HL-60 (cell line): Measurements from ENCODE around the gene IKBKE.

Source experiments
- DNase-seq, 2 experiments: peaks; one replicate each; pipeline ENCODE4 v3.0.0-alpha.2; 2010 to 2020; ENCODE audit warnings: low read depth in 1 of 2, low spot score in 1 of 2
- H3K27ac ChIP-seq: fragments of 250-450 bp; sonication (Bioruptor Pico); replicated peaks from 2 replicates; pipeline ENCODE4 v1.5.1; 2020; ENCODE audit warnings: mild to moderate bottlenecking, moderate library complexity
- H3K27me3 ChIP-seq: fragments of 250-450 bp; sonication (Bioruptor Pico); 2 replicates; pipeline ENCODE4 v1.5.1; 2021; ENCODE audit warnings: mild to moderate bottlenecking, moderate library complexity; ENCODE audit not compliant: insufficient read depth, poor library complexity, severe bottlenecking
- H3K4me3 ChIP-seq: replicated peaks from 2 replicates; pipeline ENCODE4 v1.5.1; 2011; ENCODE audit warnings: mild to moderate bottlenecking, control low read depth, low read length; ENCODE audit not compliant: insufficient read depth
- GABPA ChIP-seq: IDR thresholded peaks from 2 replicates; pipeline ENCODE4 v1.6.1; 2012; ENCODE audit warnings: low read depth
- POLR2AphosphoS5 ChIP-seq: IDR thresholded peaks from 2 replicates; pipeline ENCODE4 v1.6.1; 2012; ENCODE audit warnings: low read depth
- SPI1 ChIP-seq: IDR thresholded peaks from 2 replicates; pipeline ENCODE4 v1.6.1; 2012; ENCODE audit warnings: low read depth, mild to moderate bottlenecking, borderline replicate concordance
- TF ChIP-seq, protein P1 (sequence below): IDR thresholded peaks from one replicate; pipeline ENCODE4 v1.5.1; 2011; ENCODE audit warnings: low read length, control low read depth, inconsistent platforms; ENCODE audit not compliant: insufficient read depth
- TF ChIP-seq, protein P2 (sequence below): IDR thresholded peaks from 2 replicates; pipeline ENCODE4 v1.6.1; 2012; ENCODE audit warnings: low read depth; ENCODE audit not compliant: insufficient replicate concordance

IKBKE gene

DNA sequence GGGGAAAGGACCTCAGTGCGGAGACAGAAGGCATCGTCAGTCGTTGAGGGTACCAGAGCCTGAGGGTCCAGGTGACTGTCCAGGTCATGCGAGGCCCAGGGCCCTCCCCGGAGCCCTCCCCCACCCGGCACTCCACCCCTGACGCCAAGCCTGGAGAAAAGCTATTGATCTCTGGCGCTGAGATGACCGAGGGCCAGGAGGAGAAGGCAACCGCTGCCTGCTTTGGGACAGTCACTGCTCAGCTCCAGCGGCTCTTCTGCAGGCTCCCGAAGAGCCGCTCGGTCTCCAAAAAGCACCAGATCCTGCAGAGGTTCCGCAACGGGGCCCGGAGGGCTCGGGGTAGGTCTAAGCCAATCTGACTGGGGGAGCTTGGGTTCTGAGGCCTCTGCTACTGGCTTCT lies 47.9 kb downstream of the IKBKE start:
- Histone ChIP-seq H3K27me3 (no peaks in the 10 kb centered on the region), H3K4me3 (no peak overlapping the region), H3K27ac (no peak overlapping the region)
- DNase-seq: no peak
- TF ChIP-seq, protein P1, sequence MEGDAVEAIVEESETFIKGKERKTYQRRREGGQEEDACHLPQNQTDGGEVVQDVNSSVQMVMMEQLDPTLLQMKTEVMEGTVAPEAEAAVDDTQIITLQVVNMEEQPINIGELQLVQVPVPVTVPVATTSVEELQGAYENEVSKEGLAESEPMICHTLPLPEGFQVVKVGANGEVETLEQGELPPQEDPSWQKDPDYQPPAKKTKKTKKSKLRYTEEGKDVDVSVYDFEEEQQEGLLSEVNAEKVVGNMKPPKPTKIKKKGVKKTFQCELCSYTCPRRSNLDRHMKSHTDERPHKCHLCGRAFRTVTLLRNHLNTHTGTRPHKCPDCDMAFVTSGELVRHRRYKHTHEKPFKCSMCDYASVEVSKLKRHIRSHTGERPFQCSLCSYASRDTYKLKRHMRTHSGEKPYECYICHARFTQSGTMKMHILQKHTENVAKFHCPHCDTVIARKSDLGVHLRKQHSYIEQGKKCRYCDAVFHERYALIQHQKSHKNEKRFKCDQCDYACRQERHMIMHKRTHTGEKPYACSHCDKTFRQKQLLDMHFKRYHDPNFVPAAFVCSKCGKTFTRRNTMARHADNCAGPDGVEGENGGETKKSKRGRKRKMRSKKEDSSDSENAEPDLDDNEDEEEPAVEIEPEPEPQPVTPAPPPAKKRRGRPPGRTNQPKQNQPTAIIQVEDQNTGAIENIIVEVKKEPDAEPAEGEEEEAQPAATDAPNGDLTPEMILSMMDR: no peak
- TF ChIP-seq POLR2AphosphoS5: no peak
- no peak for TF ChIP-seq GABPA
- no peak for TF ChIP-seq SPI1
- TF ChIP-seq, protein P2, sequence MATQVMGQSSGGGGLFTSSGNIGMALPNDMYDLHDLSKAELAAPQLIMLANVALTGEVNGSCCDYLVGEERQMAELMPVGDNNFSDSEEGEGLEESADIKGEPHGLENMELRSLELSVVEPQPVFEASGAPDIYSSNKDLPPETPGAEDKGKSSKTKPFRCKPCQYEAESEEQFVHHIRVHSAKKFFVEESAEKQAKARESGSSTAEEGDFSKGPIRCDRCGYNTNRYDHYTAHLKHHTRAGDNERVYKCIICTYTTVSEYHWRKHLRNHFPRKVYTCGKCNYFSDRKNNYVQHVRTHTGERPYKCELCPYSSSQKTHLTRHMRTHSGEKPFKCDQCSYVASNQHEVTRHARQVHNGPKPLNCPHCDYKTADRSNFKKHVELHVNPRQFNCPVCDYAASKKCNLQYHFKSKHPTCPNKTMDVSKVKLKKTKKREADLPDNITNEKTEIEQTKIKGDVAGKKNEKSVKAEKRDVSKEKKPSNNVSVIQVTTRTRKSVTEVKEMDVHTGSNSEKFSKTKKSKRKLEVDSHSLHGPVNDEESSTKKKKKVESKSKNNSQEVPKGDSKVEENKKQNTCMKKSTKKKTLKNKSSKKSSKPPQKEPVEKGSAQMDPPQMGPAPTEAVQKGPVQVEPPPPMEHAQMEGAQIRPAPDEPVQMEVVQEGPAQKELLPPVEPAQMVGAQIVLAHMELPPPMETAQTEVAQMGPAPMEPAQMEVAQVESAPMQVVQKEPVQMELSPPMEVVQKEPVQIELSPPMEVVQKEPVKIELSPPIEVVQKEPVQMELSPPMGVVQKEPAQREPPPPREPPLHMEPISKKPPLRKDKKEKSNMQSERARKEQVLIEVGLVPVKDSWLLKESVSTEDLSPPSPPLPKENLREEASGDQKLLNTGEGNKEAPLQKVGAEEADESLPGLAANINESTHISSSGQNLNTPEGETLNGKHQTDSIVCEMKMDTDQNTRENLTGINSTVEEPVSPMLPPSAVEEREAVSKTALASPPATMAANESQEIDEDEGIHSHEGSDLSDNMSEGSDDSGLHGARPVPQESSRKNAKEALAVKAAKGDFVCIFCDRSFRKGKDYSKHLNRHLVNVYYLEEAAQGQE: no peak

DNA sequence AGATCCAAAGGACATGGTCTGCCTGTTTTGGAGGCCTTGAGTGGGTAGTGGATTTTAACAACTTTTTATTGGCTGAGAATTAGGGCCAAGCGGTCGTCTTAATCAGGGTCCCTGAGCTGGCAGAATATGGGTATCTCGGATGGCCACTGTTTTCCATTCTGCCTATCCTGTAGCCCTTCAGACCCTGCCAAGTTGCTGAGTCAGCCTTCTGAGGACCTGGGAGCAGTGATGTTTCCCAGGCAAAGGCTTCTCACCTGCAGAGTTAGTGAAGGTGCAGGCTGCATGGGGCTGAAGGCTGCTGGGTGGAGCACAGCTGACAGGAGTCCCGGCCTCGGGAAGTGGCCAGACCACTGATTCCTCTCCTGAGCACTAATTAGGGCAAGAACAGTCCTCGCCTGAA lies 48.5 kb downstream of the IKBKE start:
- TF ChIP-seq POLR2AphosphoS5 (no peak), SPI1 (no peak), GABPA (no peak)
- TF ChIP-seq, protein P2: no peak
- TF ChIP-seq, protein P1: no peak
- H3K4me3 ChIP-seq: no peak overlapping the region
- H3K27me3 ChIP-seq: no peaks in the 10 kb centered on the region
- H3K27ac ChIP-seq: no peak overlapping the region
- DNase-seq: no peak

DNA sequence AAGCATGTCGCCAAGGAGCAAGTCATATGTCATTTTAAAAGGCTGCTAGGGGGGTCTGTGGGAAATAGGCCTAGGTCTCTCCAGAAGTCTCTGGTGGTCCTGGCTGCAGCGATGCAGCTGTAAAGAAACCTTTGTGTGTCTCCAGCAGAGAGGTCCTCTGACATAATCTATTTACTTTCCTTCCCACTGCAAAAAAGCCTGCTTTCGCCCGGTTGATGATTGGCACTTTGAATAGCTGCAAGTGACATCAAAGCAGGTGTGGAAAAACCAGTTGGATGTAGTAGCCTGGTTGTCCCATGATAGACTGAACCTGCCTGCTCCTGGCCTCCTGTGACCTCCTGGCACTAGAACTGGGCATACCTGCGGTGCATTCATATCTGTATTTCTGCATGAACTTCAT lies 50.9 kb downstream of the IKBKE start:
- no peak for DNase-seq
- TF ChIP-seq, protein P2: no peak
- TF ChIP-seq, protein P1: no peak
- TF ChIP-seq POLR2AphosphoS5 (no peak), SPI1 (no peak), GABPA (no peak)
- Histone ChIP-seq H3K27ac (no peak overlapping the region), H3K27me3 (no peaks in the 10 kb centered on the region), H3K4me3 (no peak overlapping the region)
